ENCODE data around the gene ARL8B. TPM values are rescaled to one million over a fixed set of nuclear protein-coding genes. Genes with fewer than 3 reads are reported as not detected.
A peak's percentile ranks its signal among the peaks of the same experiment; 100 is the strongest.

Gene ARL8B
- total RNA-seq, 1 donor from 2014 or later = 90.6 TPM

- ATAC-seq = peak in 1 of 2 donors; percentile 25
Observed at GRCh38 chr3:5082789-5083115, 39.3 kb upstream of the ARL8B start.

GRCh38 chr3:5084224-5084623 lies 37.9 kb upstream of the ARL8B start:
- no peak overlapping the region for H3K4me3 ChIP-seq
- H3K27ac ChIP-seq = no peak overlapping the region
- intact Hi-C loops (cut with DNase I) = no loop called here
- ATAC-seq = no peak
- H3K4me1 ChIP-seq = no peaks in the 10 kb centered on the region
- TF ChIP-seq, protein P1, sequence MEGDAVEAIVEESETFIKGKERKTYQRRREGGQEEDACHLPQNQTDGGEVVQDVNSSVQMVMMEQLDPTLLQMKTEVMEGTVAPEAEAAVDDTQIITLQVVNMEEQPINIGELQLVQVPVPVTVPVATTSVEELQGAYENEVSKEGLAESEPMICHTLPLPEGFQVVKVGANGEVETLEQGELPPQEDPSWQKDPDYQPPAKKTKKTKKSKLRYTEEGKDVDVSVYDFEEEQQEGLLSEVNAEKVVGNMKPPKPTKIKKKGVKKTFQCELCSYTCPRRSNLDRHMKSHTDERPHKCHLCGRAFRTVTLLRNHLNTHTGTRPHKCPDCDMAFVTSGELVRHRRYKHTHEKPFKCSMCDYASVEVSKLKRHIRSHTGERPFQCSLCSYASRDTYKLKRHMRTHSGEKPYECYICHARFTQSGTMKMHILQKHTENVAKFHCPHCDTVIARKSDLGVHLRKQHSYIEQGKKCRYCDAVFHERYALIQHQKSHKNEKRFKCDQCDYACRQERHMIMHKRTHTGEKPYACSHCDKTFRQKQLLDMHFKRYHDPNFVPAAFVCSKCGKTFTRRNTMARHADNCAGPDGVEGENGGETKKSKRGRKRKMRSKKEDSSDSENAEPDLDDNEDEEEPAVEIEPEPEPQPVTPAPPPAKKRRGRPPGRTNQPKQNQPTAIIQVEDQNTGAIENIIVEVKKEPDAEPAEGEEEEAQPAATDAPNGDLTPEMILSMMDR (IDR thresholded peaks at IDR 0.05) = no peak
- H3K27me3 ChIP-seq (ENCODE audit: low read depth) = no peaks in the 10 kb centered on the region
- H3K9me3 ChIP-seq = no peaks in the 10 kb centered on the region
- no peak for DNase-seq
- H3K36me3 ChIP-seq = no peaks in the 10 kb centered on the region

More at GRCh38 chr3:5082789-5083115, 39.3 kb upstream of the ARL8B start:
- Histone ChIP-seq H3K4me1 (no peaks in the 10 kb centered on the region), H3K27me3 (ENCODE audit: low read depth) (no peaks in the 10 kb centered on the region), H3K4me3 (no peak overlapping the region), H3K27ac (no peak overlapping the region), H3K36me3 (no peaks in the 10 kb centered on the region), H3K9me3 (no peaks in the 10 kb centered on the region)
- TF ChIP-seq, protein P1 (IDR thresholded peaks at IDR 0.05) = no peak
- intact Hi-C loops (cut with DNase I) = no loop called here
- DNase-seq = no peak

DNA sequence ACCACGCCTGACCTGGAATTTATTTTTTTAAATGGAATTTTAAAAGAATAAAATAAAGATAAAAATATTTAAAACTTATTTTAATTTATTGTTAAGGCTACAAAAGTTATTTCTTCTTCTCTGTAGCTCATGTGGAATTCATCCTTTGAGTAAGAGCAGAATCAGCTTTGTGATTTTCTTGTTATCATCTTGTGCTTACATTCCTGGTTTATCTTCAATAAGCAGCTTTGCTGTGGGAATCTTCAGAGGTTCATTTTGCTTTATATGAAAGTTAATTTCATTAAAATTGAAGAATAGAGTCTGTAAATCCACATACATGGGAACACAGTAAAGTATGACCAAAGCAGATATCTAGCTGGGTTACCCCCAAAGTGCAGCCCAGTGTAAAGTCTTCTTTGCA lies 35.4 kb upstream of the ARL8B start:
- DNase-seq = no peak
- no peaks in the 10 kb centered on the region for H3K36me3 ChIP-seq
- no peaks in the 10 kb centered on the region for H3K27me3 ChIP-seq (ENCODE audit: low read depth)
- H3K4me3 ChIP-seq = no peak overlapping the region
- ATAC-seq = no peak
- no peak overlapping the region for H3K27ac ChIP-seq
- H3K4me1 ChIP-seq = no peaks in the 10 kb centered on the region
- TF ChIP-seq, protein P1 (IDR thresholded peaks at IDR 0.05) = no peak
- no peaks in the 10 kb centered on the region for H3K9me3 ChIP-seq
- intact Hi-C loops (cut with DNase I) = no loop called here

GRCh38 chr3:5087209-5087608 lies 34.9 kb upstream of the ARL8B start:
- H3K27ac ChIP-seq = no peak overlapping the region
- no peak for ATAC-seq
- no peak overlapping the region for H3K4me3 ChIP-seq
- H3K9me3 ChIP-seq = no peaks in the 10 kb centered on the region
- TF ChIP-seq, protein P1 (IDR thresholded peaks at IDR 0.05) = no peak
- intact Hi-C loops (cut with DNase I) = no loop called here
- no peak for DNase-seq
- H3K27me3 ChIP-seq (ENCODE audit: low read depth) = no peaks in the 10 kb centered on the region
- no peaks in the 10 kb centered on the region for H3K4me1 ChIP-seq
- H3K36me3 ChIP-seq = no peaks in the 10 kb centered on the region

DNA sequence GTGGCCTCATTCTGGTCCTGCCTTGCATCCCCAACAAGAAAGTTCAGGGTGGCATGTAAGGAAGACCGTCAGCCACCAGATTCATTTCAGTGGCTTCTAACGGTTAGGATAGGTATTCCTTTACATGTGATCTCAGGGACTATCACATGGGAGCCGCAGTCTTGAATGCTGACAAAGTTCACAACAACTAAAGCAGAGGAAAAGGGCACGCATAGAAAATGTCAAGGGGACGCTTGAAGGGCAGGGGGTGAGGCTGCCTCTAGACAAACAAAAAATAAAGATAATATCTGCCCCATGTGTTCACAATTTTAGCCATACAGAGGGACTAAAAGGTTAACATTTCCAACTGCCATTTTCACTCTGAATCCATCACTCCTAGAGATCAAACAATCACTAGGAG lies 31.9 kb upstream of the ARL8B start:
- no peak for DNase-seq
- TF ChIP-seq, protein P1 (IDR thresholded peaks at IDR 0.05) = no peak
- no peaks in the 10 kb centered on the region for H3K4me1 ChIP-seq
- no peak overlapping the region for H3K27ac ChIP-seq
- peaks cover 7% of the 10 kb centered on the region for H3K27me3 ChIP-seq (ENCODE audit: low read depth)
- intact Hi-C loops (cut with DNase I) = no loop called here
- no peak for ATAC-seq
- no peak overlapping the region for H3K4me3 ChIP-seq
- H3K9me3 ChIP-seq = no peaks in the 10 kb centered on the region
- no peaks in the 10 kb centered on the region for H3K36me3 ChIP-seq

- ATAC-seq (peak; percentile 64 to 82), DNase-seq (no peak)
- TF ChIP-seq, protein P1 (IDR thresholded peaks at IDR 0.05) = no peak
- Histone ChIP-seq H3K36me3 (no peaks in the 10 kb centered on the region), H3K9me3 (no peaks in the 10 kb centered on the region), H3K4me3 (no peak overlapping the region), H3K27me3 (ENCODE audit: low read depth) (peaks cover 19% of the 10 kb centered on the region), H3K27ac (no peak overlapping the region), H3K4me1 (peaks cover 11% of the 10 kb centered on the region)
- intact Hi-C loops (cut with DNase I) = no loop called here
Observed at GRCh38 chr3:5092018-5092417, 30.1 kb upstream of the ARL8B start.
